Hepatocyte (in vitro differentiated cells): Measurements from ENCODE around the gene MATK. TPM values are rescaled to one million over a fixed set of nuclear protein-coding genes. Genes with fewer than 3 reads are reported as not detected.

Source experiments
- DNase-seq: peaks from one replicate; pipeline ENCODE4 v3.0.0-alpha.2; 2016; ENCODE audit warnings: low spot score
- H2AFZ ChIP-seq: fragments of 200-600 bp; sonication (generic); 2 replicates; pipeline ENCODE4 v1.6.0; 2016; ENCODE audit warnings: antibody characterized with exemption, mild to moderate bottlenecking
- H3K27ac ChIP-seq: fragments of 200-600 bp; sonication (generic); 2 replicates; pipeline ENCODE4 v1.5.1; 2016; ENCODE audit warnings: mild to moderate bottlenecking
- H3K27me3 ChIP-seq: fragments of 200-600 bp; sonication (generic); 2 replicates; pipeline ENCODE4 v1.6.1; 2016
- H3K36me3 ChIP-seq: fragments of 200-600 bp; sonication (generic); replicated peaks from 2 replicates; pipeline ENCODE4 v1.5.1; 2016; ENCODE audit warnings: low read depth; ENCODE audit not compliant: insufficient read depth
- H3K4me1 ChIP-seq: fragments of 200-600 bp; sonication (generic); 2 replicates; pipeline ENCODE4 v1.5.1; 2016; ENCODE audit warnings: mild to moderate bottlenecking, moderate library complexity; ENCODE audit not compliant: insufficient read depth
- H3K4me2 ChIP-seq: fragments of 200-600 bp; sonication (generic); 2 replicates; pipeline ENCODE4 v1.6.0; 2016
- H3K4me3 ChIP-seq: fragments of 200-600 bp; sonication (generic); 2 replicates; pipeline ENCODE4 v1.5.1; 2016; ENCODE audit warnings: mild to moderate bottlenecking
- H3K79me2 ChIP-seq: fragments of 200-600 bp; sonication (generic); 2 replicates; pipeline ENCODE4 v1.6.0; 2017; ENCODE audit warnings: mild to moderate bottlenecking
- H3K9me2 ChIP-seq: fragments of 200-600 bp; sonication (generic); replicated peaks from 2 replicates; pipeline ENCODE4 v1.6.0; 2017; ENCODE audit warnings: mild to moderate bottlenecking; ENCODE audit not compliant: insufficient read depth
- H3K9me3 ChIP-seq: fragments of 200-600 bp; sonication (generic); 2 replicates; pipeline ENCODE4 v1.5.1; 2016; ENCODE audit warnings: low read depth, mild to moderate bottlenecking
- H4K20me1 ChIP-seq: fragments of 200-600 bp; sonication (generic); 2 replicates; pipeline ENCODE4 v1.6.0; 2016; ENCODE audit warnings: mild to moderate bottlenecking; ENCODE audit not compliant: insufficient read depth, poor library complexity, severe bottlenecking
- EZH2 ChIP-seq: fragments of 200-600 bp; sonication (generic); IDR thresholded peaks from 2 replicates; pipeline ENCODE4 v1.6.1; 2016; ENCODE audit warnings: antibody characterized with exemption, mild to moderate bottlenecking, borderline replicate concordance
- EZH2phosphoT487 ChIP-seq: fragments of 200-600 bp; sonication (generic); IDR thresholded peaks from one replicate; pipeline ENCODE4 v1.6.1; 2018; ENCODE audit warnings: antibody characterized with exemption, mild to moderate bottlenecking, low read depth, moderate library complexity; ENCODE audit not compliant: unreplicated experiment, severe bottlenecking
- WGBS: methylation state at CpG from one replicate; pipeline ENCODE4 v1.1.6; 2016; ENCODE audit warnings: low lambda C conversion rate; ENCODE audit errors: missing lambda C conversion rate; 5-methylcytosine and 5-hydroxymethylcytosine counted together
- polyA plus RNA-seq: library from polyadenylated mRNA; unstranded; fragments of >200 nt; fragmentation: Nextera tagmentation; extraction: Ambion mirVana; gene quantifications from 2 replicates; pipeline ENCODE4 v1.2.1, GENCODE V29; 2016
- total RNA-seq: library from RNA; depleted of rRNA; stranded (reverse); fragments of >200 nt; gene quantifications from 2 replicates; pipeline ENCODE4 v1.2.3, GENCODE V29; 2014
- TF ChIP-seq, protein P1 (sequence below): fragments of 200-600 bp; sonication (generic); IDR thresholded peaks from 2 replicates; pipeline ENCODE4 v1.5.1; 2016; ENCODE audit warnings: antibody characterized with exemption, mild to moderate bottlenecking; ENCODE audit not compliant: poor library complexity

The MATK gene
- total and polyA plus RNA-seq, 2 experiments from 2014 or later = 0.50 TPM; not detected in 1

DNA sequence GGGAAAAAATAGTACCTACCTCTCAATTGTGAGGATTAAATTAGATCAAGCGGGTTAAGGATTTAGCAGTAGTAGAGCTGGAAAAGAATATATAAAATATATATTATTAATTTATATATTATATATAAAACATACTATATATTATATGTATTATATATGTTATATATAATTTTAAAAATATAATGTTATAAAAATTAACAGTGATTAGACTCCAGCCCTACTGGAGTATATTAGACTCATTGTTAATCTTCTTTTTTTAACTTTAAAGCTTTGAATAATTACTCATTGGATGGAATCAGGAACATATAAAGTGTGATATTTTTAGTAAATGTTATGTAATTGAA lies 24.1 kb downstream of the MATK start:
- H3K4me3 ChIP-seq = no peak overlapping the region
- 75% methylated on average over 1 of the region's 1 CpG for WGBS
- DNase-seq = no peak
- peaks cover 3% of the 10 kb centered on the region for H3K4me1 ChIP-seq
- no peaks in the 10 kb centered on the region for H3K9me3 ChIP-seq
- no peak overlapping the region for H2AFZ ChIP-seq
- H3K36me3 ChIP-seq = no peaks in the 10 kb centered on the region
- no peak for TF ChIP-seq EZH2
- TF ChIP-seq, protein P1, sequence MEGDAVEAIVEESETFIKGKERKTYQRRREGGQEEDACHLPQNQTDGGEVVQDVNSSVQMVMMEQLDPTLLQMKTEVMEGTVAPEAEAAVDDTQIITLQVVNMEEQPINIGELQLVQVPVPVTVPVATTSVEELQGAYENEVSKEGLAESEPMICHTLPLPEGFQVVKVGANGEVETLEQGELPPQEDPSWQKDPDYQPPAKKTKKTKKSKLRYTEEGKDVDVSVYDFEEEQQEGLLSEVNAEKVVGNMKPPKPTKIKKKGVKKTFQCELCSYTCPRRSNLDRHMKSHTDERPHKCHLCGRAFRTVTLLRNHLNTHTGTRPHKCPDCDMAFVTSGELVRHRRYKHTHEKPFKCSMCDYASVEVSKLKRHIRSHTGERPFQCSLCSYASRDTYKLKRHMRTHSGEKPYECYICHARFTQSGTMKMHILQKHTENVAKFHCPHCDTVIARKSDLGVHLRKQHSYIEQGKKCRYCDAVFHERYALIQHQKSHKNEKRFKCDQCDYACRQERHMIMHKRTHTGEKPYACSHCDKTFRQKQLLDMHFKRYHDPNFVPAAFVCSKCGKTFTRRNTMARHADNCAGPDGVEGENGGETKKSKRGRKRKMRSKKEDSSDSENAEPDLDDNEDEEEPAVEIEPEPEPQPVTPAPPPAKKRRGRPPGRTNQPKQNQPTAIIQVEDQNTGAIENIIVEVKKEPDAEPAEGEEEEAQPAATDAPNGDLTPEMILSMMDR = no peak
- no peak for TF ChIP-seq EZH2phosphoT487
- H3K4me2 ChIP-seq = peak overlapping the region; percentile 63
- H3K27ac ChIP-seq = peak overlapping the region; percentile 96
- H3K9me2 ChIP-seq = no peaks in the 10 kb centered on the region
- H3K27me3 ChIP-seq = no peaks in the 10 kb centered on the region
- peaks cover 27% of the 10 kb centered on the region for H3K79me2 ChIP-seq
- no peaks in the 10 kb centered on the region for H4K20me1 ChIP-seq

GRCh38 chr19:3761382-3762129 lies 24.6 kb downstream of the MATK start, which contains the start of gene APBA3:
Gene APBA3, minus strand, starts transcription at chr19:3761692. Its CDS starts 1,428 bp downstream, at chr19:3760264.
- H4K20me1 ChIP-seq = no peaks in the 10 kb centered on the region
- no peaks in the 10 kb centered on the region for H3K9me3 ChIP-seq
- H3K79me2 ChIP-seq = peaks cover 27% of the 10 kb centered on the region
- H3K36me3 ChIP-seq = no peaks in the 10 kb centered on the region
- H3K4me2 ChIP-seq = peak within 1 kb of the TSS; percentile 94
- DNase-seq = peak; percentile 96
- H3K27me3 ChIP-seq = no peaks in the 10 kb centered on the region
- peak within 1 kb of the TSS; percentile 97 for H3K4me3 ChIP-seq
- H2AFZ ChIP-seq = peak within 1 kb of the TSS; percentile 98
- H3K27ac ChIP-seq = peak within 1 kb of the TSS; percentile 96
- WGBS = 8% methylated on average over 45 of the region's 45 CpGs
- TF ChIP-seq, protein P1 = peak; percentile 66
- TF ChIP-seq EZH2phosphoT487 (no peak), EZH2 (no peak)
- H3K4me1 ChIP-seq = peaks cover 3% of the 10 kb centered on the region
- H3K9me2 ChIP-seq = no peaks in the 10 kb centered on the region

GRCh38 chr19:3760871-3761361 lies 25.3 kb downstream of the MATK start:
- H3K27me3 ChIP-seq = no peaks in the 10 kb centered on the region
- no peak for DNase-seq
- H3K9me3 ChIP-seq = no peaks in the 10 kb centered on the region
- peaks cover 3% of the 10 kb centered on the region for H3K4me1 ChIP-seq
- WGBS = 49% methylated on average over 7 of the region's 7 CpGs
- H2AFZ ChIP-seq = peak overlapping the region; percentile 98
- TF ChIP-seq EZH2 (no peak), EZH2phosphoT487 (no peak)
- TF ChIP-seq, protein P1 = no peak
- H3K36me3 ChIP-seq = no peaks in the 10 kb centered on the region
- H3K4me3 ChIP-seq = peak overlapping the region; percentile 97
- H3K4me2 ChIP-seq = peak overlapping the region; percentile 94
- no peaks in the 10 kb centered on the region for H4K20me1 ChIP-seq
- no peaks in the 10 kb centered on the region for H3K9me2 ChIP-seq
- H3K27ac ChIP-seq = peak overlapping the region; percentile 75
- peaks cover 27% of the 10 kb centered on the region for H3K79me2 ChIP-seq
